SK-N-SH (cell line): Measurements from ENCODE around the gene SLC25A21. TPM values are rescaled to one million over a fixed set of nuclear protein-coding genes. Genes with fewer than 3 reads are reported as not detected.

Experiments
- CTCF ChIA-PET: fragments of 300-600, 350-600 bp; formaldehyde crosslinking; extraction: SDS; loops from one replicate; lab custom pipeline; 2021; lab: Yijun Ruan, JAX
- POLR2A ChIA-PET: fragments of 350-600 bp; sonication (Branson Sonifier 250); formaldehyde crosslinking; extraction: SDS; loops from one replicate; lab custom pipeline; 2020; ENCODE audit warnings: antibody characterized with exemption, inconsistent platforms; lab: Yijun Ruan, JAX
- DNase-seq: peaks from one replicate; pipeline ENCODE4 v3.0.0; 2012
- H2AFZ ChIP-seq: fragments of 200-600 bp; sonication (generic); 2 replicates; pipeline ENCODE4 v1.8.1; 2016; ENCODE audit warnings: antibody characterized with exemption, mild to moderate bottlenecking, low read depth
- H3F3A ChIP-seq: fragments of 200-600 bp; sonication (generic); replicated peaks from 2 replicates; pipeline ENCODE3; 2016; ENCODE audit warnings: antibody characterized with exemption, mild to moderate bottlenecking; ENCODE audit not compliant: insufficient read depth
- H3K27ac ChIP-seq, 2 experiments: fragments of 200-500 bp in 1 of 2; fragments of 200-600 bp in 1 of 2; sonication (Bioruptor generic) in 1 of 2; sonication (generic), shearing (Covaris generic) in 1 of 2; 2 replicates each; pipeline versions ENCODE4 v1.5.1 to v1.6.1; 2014 to 2016; ENCODE audit warnings: low read depth in 2 of 2, inconsistent platforms in 1 of 2, low read length in 1 of 2, mild to moderate bottlenecking in 1 of 2, mixed read lengths in 1 of 2
- H3K27me3 ChIP-seq: fragments of 200-600 bp; sonication (generic), shearing (Covaris generic); 2 replicates; pipeline ENCODE4 v1.6.1; 2016; ENCODE audit warnings: mixed run types; ENCODE audit not compliant: insufficient read depth
- H3K36me3 ChIP-seq, 2 experiments: fragments of 200-500 bp in 1 of 2; fragments of 200-600 bp in 1 of 2; sonication (Bioruptor generic) in 1 of 2; sonication (generic) in 1 of 2; replicated peaks in 1 of 2; 2 replicates each; pipeline versions ENCODE3 to v1.5.1; 2014 to 2016; ENCODE audit warnings: low read length in 1 of 2, mild to moderate bottlenecking in 1 of 2; ENCODE audit not compliant: insufficient read depth in 2 of 2, control insufficient read depth in 1 of 2
- H3K4me1 ChIP-seq, 2 experiments: fragments of 200-500 bp in 1 of 2; fragments of 200-600 bp in 1 of 2; sonication (Bioruptor generic) in 1 of 2; sonication (generic), shearing (Covaris generic) in 1 of 2; 2 replicates each; pipeline versions ENCODE4 v1.5.1 to v1.6.1; 2014 to 2016; ENCODE audit warnings: low read depth in 1 of 2, low read length in 1 of 2, mixed run types in 1 of 2; ENCODE audit not compliant: insufficient read depth in 2 of 2, control insufficient read depth in 1 of 2
- H3K4me2 ChIP-seq: fragments of 200-600 bp; sonication (generic), shearing (Covaris generic); 2 replicates; pipeline ENCODE4 v1.6.1; 2017; ENCODE audit warnings: mixed run types
- H3K4me3 ChIP-seq, 2 experiments: fragments of 200-500 bp in 1 of 2; fragments of 200-600 bp in 1 of 2; sonication (Bioruptor generic) in 1 of 2; sonication (generic), shearing (Covaris generic) in 1 of 2; 2 replicates each; pipeline versions ENCODE4 v1.5.1 to v1.8.1; 2014 to 2016; ENCODE audit warnings: low read depth in 2 of 2, inconsistent platforms in 1 of 2, low read length in 1 of 2, mild to moderate bottlenecking in 1 of 2, mixed read lengths in 1 of 2, moderate library complexity in 1 of 2
- H3K79me2 ChIP-seq: fragments of 200-600 bp; sonication (generic); 2 replicates; pipeline ENCODE4 v1.8.1; 2017; ENCODE audit warnings: mild to moderate bottlenecking; ENCODE audit not compliant: insufficient read depth
- H3K9ac ChIP-seq: fragments of 200-600 bp; sonication (generic); 2 replicates; pipeline ENCODE4 v1.6.1; 2017; ENCODE audit warnings: mixed run types
- H3K9me2 ChIP-seq: fragments of 200-600 bp; sonication (generic); 2 replicates; pipeline ENCODE4 v1.6.1; 2017; ENCODE audit warnings: mixed run types
- H3K9me3 ChIP-seq: fragments of 200-600 bp; sonication (generic); 2 replicates; pipeline ENCODE4 v1.6.1; 2017; ENCODE audit warnings: mixed run types, mild to moderate bottlenecking, moderate library complexity
- H4K20me1 ChIP-seq: fragments of 200-600 bp; sonication (generic); 2 replicates; pipeline ENCODE4 v1.6.1; 2017; ENCODE audit warnings: mild to moderate bottlenecking, mixed run types; ENCODE audit not compliant: insufficient read depth
- CHD2 ChIP-seq: fragments of 150-350 bp; IDR thresholded peaks from 2 replicates; pipeline ENCODE4 v1.6.1; 2018; ENCODE audit warnings: low read length; ENCODE audit not compliant: partially characterized antibody
- CTCF ChIP-seq: fragments of 200-600 bp; sonication (generic); IDR thresholded peaks from 2 replicates; pipeline ENCODE4 v1.6.1; 2017; ENCODE audit warnings: antibody characterized with exemption, mild to moderate bottlenecking, moderate library complexity
- ELF1 ChIP-seq: IDR thresholded peaks from 2 replicates; pipeline ENCODE4 v1.4.0; 2012
- FOXJ3 ChIP-seq: sonication (generic); formaldehyde crosslinking; IDR thresholded peaks from 2 replicates; pipeline ENCODE4 v1.5.1; 2020; ENCODE audit warnings: mild to moderate bottlenecking, missing genetic modification reagents
- FOXM1 ChIP-seq: IDR thresholded peaks from 2 replicates; pipeline ENCODE4 v1.4.0; 2012; ENCODE audit warnings: low read depth, mild to moderate bottlenecking
- PBX3 ChIP-seq: IDR thresholded peaks from 2 replicates; pipeline ENCODE4; 2012
- POLR2AphosphoS5 ChIP-seq: IDR thresholded peaks from 2 replicates; pipeline ENCODE4 v1.6.1; 2012; ENCODE audit warnings: low read depth, low read length
- RCOR1 ChIP-seq: fragments of 150-350 bp; IDR thresholded peaks from 2 replicates; pipeline ENCODE4 v1.6.1; 2017; ENCODE audit warnings: antibody characterized with exemption, low read length
- REST ChIP-seq: IDR thresholded peaks from 2 replicates; pipeline ENCODE4 v1.6.1; 2012; ENCODE audit warnings: mild to moderate bottlenecking, low read depth, low read length, moderate library complexity
- SMC3 ChIP-seq: IDR thresholded peaks from 2 replicates; pipeline ENCODE4 v1.6.1; 2012; ENCODE audit warnings: low read depth, low read length, improper control_type of control experiment
- TEAD4 ChIP-seq: IDR thresholded peaks from 2 replicates; pipeline ENCODE4 v1.4.0; 2012; ENCODE audit warnings: mild to moderate bottlenecking, borderline replicate concordance; ENCODE audit not compliant: insufficient read depth
- YY1 ChIP-seq: IDR thresholded peaks from 2 replicates; pipeline ENCODE4 v1.4.0; 2012; ENCODE audit warnings: low read depth, mild to moderate bottlenecking
- ZBTB33 ChIP-seq: IDR thresholded peaks from 2 replicates; pipeline ENCODE4 v1.4.0; 2012; ENCODE audit warnings: low read depth, borderline replicate concordance
- polyA plus RNA-seq, 3 experiments: library from polyadenylated mRNA; depleted of rRNA; stranded (reverse); fragments of >200 nt; gene quantifications; 2 replicates each; pipeline ENCODE4 v1.2.3, GENCODE V29; 2012

Gene SLC25A21
- polyA plus RNA-seq, 1 of the 3 experiments (the other 2 are of a cell fraction): not detected

- DNase-seq: no peak
- H3K9me2 ChIP-seq: no peaks in the 10 kb centered on the region
- H3K36me3 ChIP-seq: no peaks in the 10 kb centered on the region
- no peaks in the 10 kb centered on the region for H3K9me3 ChIP-seq
- no peak overlapping the region for H3K4me2 ChIP-seq
- TF ChIP-seq YY1 (no peak), ELF1 (no peak), ZBTB33 (no peak), CHD2 (no peak), RCOR1 (no peak), POLR2AphosphoS5 (no peak), SMC3 (no peak), REST (no peak), PBX3 (no peak), FOXJ3 (no peak), FOXM1 (no peak), CTCF (no peak), TEAD4 (no peak)
- CTCF ChIA-PET: no interaction called here
- no peak overlapping the region for H2AFZ ChIP-seq
- no peaks in the 10 kb centered on the region for H3F3A ChIP-seq
- no peak overlapping the region for H3K27ac ChIP-seq
- POLR2A ChIA-PET: no interaction called here
- H3K4me3 ChIP-seq: no peak overlapping the region
- H3K9ac ChIP-seq: no peak overlapping the region
- H3K79me2 ChIP-seq: no peaks in the 10 kb centered on the region
- no peaks in the 10 kb centered on the region; a peak in 1 of 4 replicates for H3K4me1 ChIP-seq
- no peaks in the 10 kb centered on the region for H3K27me3 ChIP-seq
- H4K20me1 ChIP-seq: no peaks in the 10 kb centered on the region
Observed at GRCh38 chr14:37081856-37082255, 90.5 kb downstream of the SLC25A21 start.
